Occipital lobe (tissue), 2 donors: Measurements from ENCODE around the gene EIF4G3. TPM values are rescaled to one million over a fixed set of nuclear protein-coding genes. Genes with fewer than 3 reads are reported as not detected.
"Not testable (repeated sequence)": the region's sequence is repeated elsewhere in the genome, so short reads cannot be mapped to it uniquely, and the experiment has no call there.

ENCODE experiments used
- DNase-seq: peaks from one replicate; lab custom pipeline; 2025; lab: John Stamatoyannopoulos, UW
- total RNA-seq: library from RNA; depleted of rRNA; stranded (reverse); fragments of >200 nt; gene quantifications from one replicate; pipeline ENCODE4 v1.2.3, GENCODE V29; 2014

Gene EIF4G3
- total RNA-seq, 1 donor from 2014 or later = 47.4 TPM

- no peak for DNase-seq
Measured at GRCh38 chr1:21034725-21035628, 141.7 kb downstream of the EIF4G3 start.

GRCh38 chr1:21032741-21033140, 144.0 kb downstream of the EIF4G3 start:
- no peak for DNase-seq

GRCh38 chr1:21030181-21030580, 146.5 kb downstream of the EIF4G3 start:
- no peak for DNase-seq

- DNase-seq = no peak
Measured at GRCh38 chr1:21028520-21029145, 148.1 kb downstream of the EIF4G3 start.

- DNase-seq = no peak
Measured at GRCh38 chr1:21027805-21028204, 148.9 kb downstream of the EIF4G3 start.

GRCh38 chr1:21024918-21025317, 151.8 kb downstream of the EIF4G3 start:
- no peak for DNase-seq

GRCh38 chr1:21024136-21024896, 152.4 kb downstream of the EIF4G3 start:
- not testable (repeated sequence) for DNase-seq

GRCh38 chr1:21022279-21023040, 154.2 kb downstream of the EIF4G3 start:
- no peak for DNase-seq

- no peak for DNase-seq
Measured at GRCh38 chr1:21021311-21021710, 155.4 kb downstream of the EIF4G3 start.

- no peak for DNase-seq
Measured at GRCh38 chr1:21020151-21020550, 156.5 kb downstream of the EIF4G3 start.

GRCh38 chr1:21018673-21019072, 158.0 kb downstream of the EIF4G3 start:
- no peak for DNase-seq

GRCh38 chr1:21013510-21013909, 163.2 kb downstream of the EIF4G3 start:
- no peak for DNase-seq

- no peak for DNase-seq
Measured at GRCh38 chr1:21012937-21013336, 163.8 kb downstream of the EIF4G3 start.

- DNase-seq = no peak
Measured at GRCh38 chr1:21007876-21008275, 168.8 kb downstream of the EIF4G3 start.

- DNase-seq = no peak
Measured at GRCh38 chr1:21005466-21006239, 171.0 kb downstream of the EIF4G3 start.

GRCh38 chr1:21003281-21004045, 173.2 kb downstream of the EIF4G3 start:
- DNase-seq = no peak

GRCh38 chr1:21001042-21001441, 175.7 kb downstream of the EIF4G3 start:
- no peak for DNase-seq

GRCh38 chr1:21000245-21000594, 176.5 kb downstream of the EIF4G3 start:
- no peak for DNase-seq

- no peak for DNase-seq
Measured at GRCh38 chr1:20999525-21000244, 177.0 kb downstream of the EIF4G3 start.
